Transverse colon (tissue), 4 donors: ENCODE results near the gene VPS41. TPM values are rescaled to one million over a fixed set of nuclear protein-coding genes. Genes with fewer than 3 reads are reported as not detected.

Experiments
- DNase-seq: peaks from one replicate; pipeline ENCODE4 v3.0.0-alpha.2; 2019
- H3K27ac ChIP-seq, 4 donors: fragments of 200-600 bp; sonication (generic); 2 replicates each; pipeline ENCODE4 v1.5.1; 2016 to 2018; ENCODE audit warnings: inconsistent platforms in 4 of 4
- H3K27me3 ChIP-seq: fragments of 200-600 bp; sonication (generic); 2 replicates; pipeline ENCODE4 v1.5.1; 2017; ENCODE audit warnings: inconsistent platforms
- H3K36me3 ChIP-seq, 4 donors: fragments of 200-600 bp; sonication (generic); 2 replicates each; pipeline ENCODE4 v1.5.1; 2017 to 2019; ENCODE audit warnings: inconsistent platforms in 4 of 4
- H3K4me1 ChIP-seq, 4 donors: fragments of 200-600 bp; sonication (generic); 2 replicates each; pipeline ENCODE4 v1.5.1; 2017 to 2020; ENCODE audit warnings: inconsistent platforms in 4 of 4
- H3K4me3 ChIP-seq, 4 donors: fragments of 200-600 bp; sonication (generic); 1 replicate in 1 of 4; 2 replicates in 3 of 4; pipeline versions ENCODE4 v1.5.1 to v1.6.1; 2017 to 2019; ENCODE audit warnings: inconsistent platforms in 4 of 4
- H3K9me3 ChIP-seq, 2 donors: fragments of 200-600 bp; sonication (generic); 2 replicates each; pipeline ENCODE4 v1.5.1; 2017 to 2019; ENCODE audit warnings: inconsistent platforms in 2 of 2
- EP300 ChIP-seq: sonication (generic); formaldehyde crosslinking; IDR thresholded peaks from one replicate; pipeline ENCODE4 v1.6.1; 2017; ENCODE audit warnings: antibody characterized with exemption, low read depth
- POLR2A ChIP-seq: fragments of 450-650 bp; IDR thresholded peaks from one replicate; pipeline ENCODE4 v1.6.1; 2016; ENCODE audit warnings: antibody characterized with exemption, mild to moderate bottlenecking, moderate library complexity
- POLR2AphosphoS5 ChIP-seq, 3 donors: sonication (generic); formaldehyde crosslinking; IDR thresholded peaks; one replicate each; pipeline ENCODE4 v1.6.1; 2016; ENCODE audit warnings: antibody characterized with exemption in 3 of 3
- WGBS, 2 donors: methylation state at CpG; one replicate each; pipeline ENCODE4 v1.1.5; 2018; ENCODE audit warnings: low coverage in 1 of 2; 5-methylcytosine and 5-hydroxymethylcytosine counted together
- in situ Hi-C, 4 donors: fragments of 200-750 bp; cut with MboI; loops; one replicate each; pipeline versions ENCODE4 v1.15.0 to v1.15.1; 2017; ENCODE audit warnings: low sequenced_read_pairs in 3 of 4, low pct_ligation_motif_present in 1 of 4, low pct_unique_long_range_greater_than_20kb in 1 of 4
- intact Hi-C: fragments of 100-400 bp; cut with DNase I; formaldehyde crosslinking; loops from one replicate; pipeline ENCODE4 v1.15.1; 2023; ENCODE audit warnings: low total_unique reads
- total RNA-seq, 4 donors: library from RNA; depleted of rRNA; stranded (reverse); fragments of >200 nt; gene quantifications; one replicate each; pipeline ENCODE4 v1.1.0, GENCODE V29; 2016
- TF ChIP-seq, protein P1 (sequence below), 5 experiments: fragments of 200-600 bp in 3 of 5; fragments of 450-650 bp in 2 of 5; sonication (generic) in 3 of 5; IDR thresholded peaks; 1 replicate in 2 of 5; 2 replicates in 3 of 5; pipeline ENCODE4 v1.5.1; 2016 to 2017; ENCODE audit warnings: antibody characterized with exemption in 5 of 5, inconsistent platforms in 3 of 5, mild to moderate bottlenecking in 2 of 5, moderate library complexity in 1 of 5

The VPS41 gene
- total RNA-seq, 4 donors from 2014 or later = 26.9 to 35.1 (median 29.2) TPM

DNA sequence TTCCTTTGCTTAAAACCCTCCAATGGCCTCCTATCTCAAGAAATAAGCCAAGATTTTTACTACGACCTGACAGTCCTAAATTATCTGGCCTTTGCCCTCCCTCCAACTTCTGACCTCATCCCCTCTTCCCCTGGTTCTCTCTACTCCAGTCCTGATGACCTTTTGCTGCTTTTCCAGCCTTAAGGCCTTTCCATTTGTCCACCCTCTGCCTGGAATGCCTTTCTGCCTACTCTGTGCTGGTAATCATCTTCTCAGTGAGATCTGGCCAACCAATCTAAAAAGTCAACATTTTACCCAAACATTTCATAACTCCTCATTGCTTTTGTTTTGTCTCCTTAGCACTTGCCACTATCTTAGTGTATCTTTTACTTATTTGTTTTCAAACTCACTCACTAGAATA lies 75.7 kb downstream of the VPS41 start:
- 63 to 64% methylated on average over 1 of the region's 1 CpG for WGBS, 2 donors
- Histone ChIP-seq H3K27me3 (no peaks in the 10 kb centered on the region), H3K4me1 (no peaks in the 10 kb centered on the region), H3K4me3 (no peak overlapping the region), H3K27ac (no peak overlapping the region), H3K36me3 (no peaks in the 10 kb centered on the region), H3K9me3 (no peaks in the 10 kb centered on the region)
- in situ Hi-C loops = no loop called here
- intact Hi-C loops = no loop called here
- TF ChIP-seq EP300 (no peak), POLR2AphosphoS5 (IDR thresholded peaks at IDR 0.05) (no peak), POLR2A (no peak)
- TF ChIP-seq, protein P1, sequence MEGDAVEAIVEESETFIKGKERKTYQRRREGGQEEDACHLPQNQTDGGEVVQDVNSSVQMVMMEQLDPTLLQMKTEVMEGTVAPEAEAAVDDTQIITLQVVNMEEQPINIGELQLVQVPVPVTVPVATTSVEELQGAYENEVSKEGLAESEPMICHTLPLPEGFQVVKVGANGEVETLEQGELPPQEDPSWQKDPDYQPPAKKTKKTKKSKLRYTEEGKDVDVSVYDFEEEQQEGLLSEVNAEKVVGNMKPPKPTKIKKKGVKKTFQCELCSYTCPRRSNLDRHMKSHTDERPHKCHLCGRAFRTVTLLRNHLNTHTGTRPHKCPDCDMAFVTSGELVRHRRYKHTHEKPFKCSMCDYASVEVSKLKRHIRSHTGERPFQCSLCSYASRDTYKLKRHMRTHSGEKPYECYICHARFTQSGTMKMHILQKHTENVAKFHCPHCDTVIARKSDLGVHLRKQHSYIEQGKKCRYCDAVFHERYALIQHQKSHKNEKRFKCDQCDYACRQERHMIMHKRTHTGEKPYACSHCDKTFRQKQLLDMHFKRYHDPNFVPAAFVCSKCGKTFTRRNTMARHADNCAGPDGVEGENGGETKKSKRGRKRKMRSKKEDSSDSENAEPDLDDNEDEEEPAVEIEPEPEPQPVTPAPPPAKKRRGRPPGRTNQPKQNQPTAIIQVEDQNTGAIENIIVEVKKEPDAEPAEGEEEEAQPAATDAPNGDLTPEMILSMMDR (IDR thresholded peaks at IDR 0.05) = no peak
- no peak for DNase-seq

DNA sequence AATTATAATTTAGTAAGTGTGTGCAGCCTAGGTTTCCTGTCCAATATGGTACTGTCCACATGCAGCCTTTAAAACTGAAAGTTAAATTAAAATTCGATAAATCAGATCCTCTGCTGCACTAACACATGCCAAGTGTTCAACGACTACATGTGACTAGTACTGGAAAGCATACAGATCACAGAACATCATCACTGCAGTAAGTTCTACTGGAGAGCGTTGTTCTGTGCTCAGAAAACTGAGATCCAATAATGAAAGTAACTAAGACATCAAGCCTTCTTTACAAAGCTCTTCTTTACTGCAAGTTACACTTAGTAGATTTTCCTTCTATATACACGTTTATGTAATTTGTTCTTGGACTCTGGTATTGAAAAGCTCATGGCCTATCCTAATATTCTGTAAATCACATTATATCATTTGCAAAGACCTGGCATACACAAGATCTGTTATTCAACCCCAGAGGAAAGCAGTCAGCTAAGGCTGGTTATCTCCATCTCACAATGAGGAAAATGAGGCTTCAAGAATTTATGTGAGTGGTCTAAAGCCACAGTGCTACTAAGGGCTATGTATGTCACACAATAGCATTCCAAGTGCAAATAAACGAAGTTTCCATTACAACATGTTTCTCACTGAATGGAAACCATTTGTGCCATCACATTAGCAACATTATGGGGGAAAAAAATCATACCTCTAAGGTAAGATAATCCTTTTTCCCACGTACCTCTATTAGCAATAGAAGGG lies 77.6 kb downstream of the VPS41 start:
- no peak overlapping the region for H3K4me3 ChIP-seq
- WGBS, 2 donors = 78% methylated on average over 6 of the region's 6 CpGs
- in situ Hi-C loops (no loop called here), intact Hi-C loops (no loop called here)
- no peaks in the 10 kb centered on the region for H3K36me3 ChIP-seq
- no peak overlapping the region for H3K27ac ChIP-seq
- no peak for DNase-seq
- H3K4me1 ChIP-seq = no peaks in the 10 kb centered on the region
- H3K9me3 ChIP-seq = no peaks in the 10 kb centered on the region
- H3K27me3 ChIP-seq = no peaks in the 10 kb centered on the region
- TF ChIP-seq EP300 = no peak
- TF ChIP-seq POLR2AphosphoS5 (IDR thresholded peaks at IDR 0.05) = no peak
- TF ChIP-seq POLR2A = no peak
- TF ChIP-seq, protein P1 (IDR thresholded peaks at IDR 0.05) = no peak

DNA sequence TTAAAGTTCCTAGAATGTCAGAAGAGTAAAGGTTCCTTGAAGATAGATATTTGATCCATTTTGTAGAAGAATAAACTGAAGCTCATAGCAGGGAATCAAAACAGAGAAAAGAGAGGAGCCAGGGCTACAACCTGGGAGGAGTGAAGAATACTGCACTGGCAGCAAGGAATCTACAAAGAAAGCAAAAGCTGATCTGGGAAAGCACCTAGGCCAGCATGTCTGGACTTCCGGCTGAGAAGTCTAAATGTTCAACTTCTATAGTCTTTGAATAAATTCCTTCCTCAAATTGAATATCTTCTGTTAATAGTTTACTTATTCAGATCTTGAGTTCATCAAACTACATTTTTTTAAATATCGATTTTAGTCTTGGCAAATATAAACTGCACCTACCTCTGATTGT lies 78.2 kb downstream of the VPS41 start:
- no peaks in the 10 kb centered on the region for H3K27me3 ChIP-seq
- 87 to 100% methylated on average over 2 of the region's 2 CpGs for WGBS, 2 donors
- peaks cover 0 to 4% (median under 1%) of the 10 kb centered on the region in 4 donors for H3K4me1 ChIP-seq
- no peak overlapping the region for H3K27ac ChIP-seq
- no peak for TF ChIP-seq EP300
- TF ChIP-seq, protein P1 (IDR thresholded peaks at IDR 0.05) = no peak
- no peak for TF ChIP-seq POLR2A
- no peak for TF ChIP-seq POLR2AphosphoS5 (IDR thresholded peaks at IDR 0.05)
- in situ Hi-C loops (no loop called here), intact Hi-C loops (no loop called here)
- no peaks in the 10 kb centered on the region for H3K9me3 ChIP-seq
- H3K4me3 ChIP-seq = no peak overlapping the region
- no peaks in the 10 kb centered on the region for H3K36me3 ChIP-seq
- no peak for DNase-seq

DNA sequence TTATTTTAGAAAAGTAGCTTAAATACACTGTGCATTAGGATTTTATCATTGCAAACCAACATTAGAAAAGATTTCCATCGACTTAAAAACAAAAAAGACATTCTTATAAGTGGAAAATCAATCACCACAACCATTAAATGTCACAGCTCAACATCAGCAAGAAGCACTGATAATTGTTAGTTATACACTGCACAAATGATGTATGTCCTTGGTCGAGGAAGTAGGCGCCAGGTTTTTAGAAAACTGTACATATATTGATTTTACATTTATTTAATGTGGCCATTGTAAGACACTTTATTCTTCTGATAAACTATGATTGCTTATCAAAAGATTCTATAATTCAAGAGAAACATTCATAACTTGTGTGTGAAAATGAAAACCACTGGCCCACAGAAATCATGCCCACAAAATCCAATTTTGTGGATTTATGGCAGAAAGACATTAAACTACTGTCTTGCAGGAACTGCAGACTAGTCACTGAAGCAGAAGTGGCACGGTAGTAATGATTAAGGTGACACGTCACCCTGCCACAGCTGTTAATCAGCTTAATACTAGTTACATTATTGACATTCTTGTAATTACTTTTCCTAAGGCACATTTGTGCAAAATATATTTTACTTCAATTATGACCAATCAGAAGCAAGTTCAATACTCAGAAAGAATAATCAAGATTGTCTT lies 79.4 kb downstream of the VPS41 start:
- WGBS, 2 donors = 85 to 87% methylated on average over 5 of the region's 5 CpGs
- Histone ChIP-seq H3K27me3 (no peaks in the 10 kb centered on the region), H3K4me1 (peaks cover 0 to 6% (median 2%) of the 10 kb centered on the region in 4 donors), H3K27ac (no peak overlapping the region), H3K36me3 (no peaks in the 10 kb centered on the region), H3K9me3 (no peaks in the 10 kb centered on the region), H3K4me3 (no peak overlapping the region)
- in situ Hi-C loops = no loop called here
- TF ChIP-seq POLR2A = no peak
- no peak for TF ChIP-seq POLR2AphosphoS5 (IDR thresholded peaks at IDR 0.05)
- TF ChIP-seq, protein P1 (IDR thresholded peaks at IDR 0.05) = no peak
- TF ChIP-seq EP300 = no peak
- DNase-seq = no peak
- intact Hi-C loops = loop anchor here (5.0 kb wide), 1 partner anchor 1168 kb away; no protein-coding TSS in a partner anchor
